HepG2 (cell line): ENCODE measurements around the gene SPSB1. TPM values are rescaled to one million over a fixed set of nuclear protein-coding genes. Genes with fewer than 3 reads are reported as not detected.

Source experiments
- ATAC-seq: fragments of 200-7000 bp; cut with Tn5 transposase; 3 replicates; pipeline ENCODE4 v1.9.1; 2020; ENCODE audit warnings: mild to moderate bottlenecking, moderate library complexity
- BruUV-seq: library from RNA; stranded (reverse); fragments of 400-500 nt; replicated peaks from 2 replicates; lab custom pipeline; 2021; lab: Mats Ljungman, UMichigan
- CTCF ChIA-PET: fragments of 300-600 bp; formaldehyde crosslinking; extraction: SDS; loops from one replicate; lab custom pipeline; 2021; ENCODE audit warnings: low total read pairs, inconsistent platforms, low intra/inter-chr PET ratio; lab: Yijun Ruan, JAX
- POLR2A ChIA-PET: fragments of 350-600 bp; sonication (Branson Sonifier 250); formaldehyde crosslinking; loops from one replicate; lab custom pipeline; 2020; ENCODE audit warnings: antibody characterized with exemption, inconsistent platforms; lab: Yijun Ruan, JAX
- DNase-seq: peaks from one replicate; pipeline ENCODE4 v3.0.0-alpha.2; 2015; ENCODE audit warnings: low spot score
- FAIRE-seq: peaks from 3 replicates; lab custom pipeline; 2011; peaks lifted over from hg19 to GRCh38; lab: Jason Lieb, UNC
- H2AFZ ChIP-seq: one replicate; pipeline ENCODE4 v1.6.1; 2011; ENCODE audit warnings: low read length, inconsistent platforms
- H3K27ac ChIP-seq: fragments of 300-600 bp; 3 replicates; pipeline ENCODE4 v1.8.0; 2011; ENCODE audit warnings: mixed run types, mild to moderate bottlenecking, mixed read lengths, low read length, inconsistent platforms; ENCODE audit not compliant: insufficient read depth; ENCODE audit errors: extremely low read length
- H3K27me3 ChIP-seq, 2 experiments: fragments of 200-600 bp in 1 of 2; 2 replicates in 1 of 2; 3 replicates in 1 of 2; pipeline versions ENCODE4 v1.6.0 to v1.8.0; 2011; ENCODE audit warnings: low read length in 2 of 2, mild to moderate bottlenecking in 2 of 2, moderate library complexity in 2 of 2, inconsistent platforms in 1 of 2; ENCODE audit not compliant: insufficient read depth in 2 of 2, control insufficient read depth in 1 of 2
- H3K36me3 ChIP-seq, 2 experiments: fragments of 200-600 bp in 1 of 2; replicated peaks in 1 of 2; 2 replicates in 1 of 2; 3 replicates in 1 of 2; pipeline versions ENCODE4 v1.5.1 to v1.8.0; 2011; ENCODE audit warnings: low read length in 2 of 2, inconsistent platforms in 1 of 2; ENCODE audit not compliant: insufficient read depth in 2 of 2, control insufficient read depth in 1 of 2
- H3K4me1 ChIP-seq: 2 replicates; pipeline ENCODE4 v1.5.1; 2012; ENCODE audit warnings: low read length, inconsistent platforms; ENCODE audit not compliant: insufficient read depth
- H3K4me2 ChIP-seq: 2 replicates; pipeline ENCODE4 v1.6.0; 2011; ENCODE audit warnings: low read depth, low read length, inconsistent platforms
- H3K4me3 ChIP-seq, 3 experiments: fragments of 200-600 bp in 1 of 3; sonication (generic), shearing (Covaris generic) in 1 of 3; replicated peaks in 1 of 3; 2 replicates each; pipeline ENCODE4 v1.5.1; 2011 to 2016; ENCODE audit warnings: low read length in 3 of 3, inconsistent platforms in 2 of 3, low read depth in 2 of 3, mild to moderate bottlenecking in 2 of 3, control low read depth in 1 of 3, mixed read lengths in 1 of 3; ENCODE audit not compliant: insufficient read depth in 1 of 3
- H3K79me2 ChIP-seq: one replicate; pipeline ENCODE4 v1.6.1; 2011; ENCODE audit warnings: low read length, inconsistent platforms; ENCODE audit not compliant: insufficient read depth
- H3K9ac ChIP-seq: 2 replicates; pipeline ENCODE4 v1.6.0; 2011; ENCODE audit warnings: mild to moderate bottlenecking, low read depth, low read length, inconsistent platforms; ENCODE audit not compliant: insufficient read depth
- H3K9me3 ChIP-seq: 2 replicates; pipeline ENCODE4 v1.5.1; 2012; ENCODE audit warnings: mild to moderate bottlenecking, low read length
- H4K20me1 ChIP-seq: 2 replicates; pipeline ENCODE4 v1.6.0; 2011; ENCODE audit warnings: inconsistent platforms, mild to moderate bottlenecking, low read length, moderate library complexity; ENCODE audit not compliant: insufficient read depth
- ARID2 ChIP-seq: sonication (generic); formaldehyde crosslinking; IDR thresholded peaks from 2 replicates; pipeline ENCODE4 v1.8.1; 2022; ENCODE audit warnings: mild to moderate bottlenecking, missing genetic modification reagents, borderline replicate concordance
- ERF ChIP-seq: IDR thresholded peaks from 2 replicates; pipeline ENCODE4 v1.6.1; 2018; ENCODE audit warnings: missing biosample characterization, missing genetic modification reagents
- GZF1 ChIP-seq: sonication (generic); formaldehyde crosslinking; IDR thresholded peaks from 2 replicates; pipeline ENCODE4 v1.5.1; 2020; ENCODE audit warnings: mild to moderate bottlenecking, missing genetic modification reagents
- IKZF1 ChIP-seq: fragments of 450-650 bp; IDR thresholded peaks from 2 replicates; pipeline ENCODE4 v1.7.1; 2016
- JUND ChIP-seq: sonication (generic); formaldehyde crosslinking; IDR thresholded peaks from 2 replicates; pipeline ENCODE4 v1.8.0; 2022; ENCODE audit warnings: mild to moderate bottlenecking, missing genetic modification reagents
- MED1 ChIP-seq: sonication (generic); formaldehyde crosslinking; IDR thresholded peaks from 2 replicates; pipeline ENCODE4 v1.4.0; 2020; ENCODE audit warnings: missing genetic modification reagents
- NR2C2 ChIP-seq: sonication (generic); formaldehyde crosslinking; IDR thresholded peaks from 2 replicates; pipeline ENCODE4 v1.4.0; 2020; ENCODE audit warnings: missing genetic modification reagents, mild to moderate bottlenecking, moderate library complexity, borderline replicate concordance
- RNF2 ChIP-seq: fragments of 450-650 bp; conservative IDR thresholded peaks from 2 replicates; pipeline ENCODE4 v1.6.1; 2016; ENCODE audit warnings: low read depth
- RXRB ChIP-seq: IDR thresholded peaks from 2 replicates; pipeline ENCODE4 v1.6.1; 2016; ENCODE audit warnings: borderline replicate concordance, missing genetic modification reagents, missing compliant biosample characterization
- WIZ ChIP-seq: sonication (generic); formaldehyde crosslinking; IDR thresholded peaks from 2 replicates; pipeline ENCODE4 v1.5.1; 2020; ENCODE audit warnings: mild to moderate bottlenecking, missing genetic modification reagents
- ZFAT ChIP-seq: sonication (generic); formaldehyde crosslinking; conservative IDR thresholded peaks from 2 replicates; pipeline ENCODE4 v1.8.1; 2023; ENCODE audit warnings: missing genetic modification reagents, inconsistent platforms
- ZFP36L1 ChIP-seq: sonication (generic); formaldehyde crosslinking; IDR thresholded peaks from 2 replicates; pipeline ENCODE4 v1.8.0; 2022; ENCODE audit warnings: mild to moderate bottlenecking, missing genetic modification reagents, moderate library complexity
- ZNF773 ChIP-seq: sonication (generic); formaldehyde crosslinking; IDR thresholded peaks from 2 replicates; pipeline ENCODE4 v1.4.0; 2020; ENCODE audit warnings: missing genetic modification reagents, borderline replicate concordance
- WGBS: methylation state at CpG from one replicate; pipeline ENCODE4 v1.1.6; 2017; ENCODE audit warnings: low lambda C conversion rate; 5-methylcytosine and 5-hydroxymethylcytosine counted together
- in situ Hi-C: cut with HindIII; loops from 2 replicates; pipeline ENCODE4 v1.10.0; 2017; ENCODE audit warnings: low pct_unique_long_range_greater_than_20kb; ENCODE audit not compliant: extremely low pct_ligation_motif_present
- intact Hi-C: fragments of 100-400 bp; cut with micrococcal nuclease; formaldehyde crosslinking; loops from one replicate; pipeline ENCODE4 v1.10.0; 2022; ENCODE audit not compliant: unreplicated experiment
- polyA plus RNA-seq, 8 experiments: library from polyadenylated mRNA; depleted of rRNA in 3 of 8; stranded (reverse) in 7 of 8; unstranded in 1 of 8; fragments of >200 nt; fragmentation: Illumina TruSeq in 4 of 8; extraction: Trizol in 4 of 8; gene quantifications; 2 replicates each; pipeline versions ENCODE4 v1.2.1 to v1.2.3, GENCODE V29; 2011 to 2016; ENCODE audit warnings: low read depth in 4 of 8, missing spikeins in 1 of 8, mixed read lengths in 1 of 8; ENCODE audit not compliant: insufficient read depth in 1 of 8
- total RNA-seq, 5 experiments: library from RNA; depleted of rRNA; stranded (reverse); fragments of >200 nt; fragmentation: Illumina TruSeq; extraction: Trizol; gene quantifications; 2 replicates each; pipeline ENCODE4 v1.2.3, GENCODE V29; 2016; ENCODE audit warnings: low read depth in 1 of 5
- TF ChIP-seq, protein P1 (sequence below): sonication (generic); formaldehyde crosslinking; IDR thresholded peaks from one replicate; pipeline ENCODE4 v1.5.1; 2020; ENCODE audit warnings: mild to moderate bottlenecking, missing genetic modification reagents; ENCODE audit errors: not compliant biosample characterization

SPSB1 gene
- total and polyA plus RNA-seq, 2 of the 13 experiments (the other 11 are each of a cell fraction or from before 2014, with no cell fraction given) = 5.0 to 8.0 TPM

- no peaks in the 10 kb centered on the region for H4K20me1 ChIP-seq
- TF ChIP-seq IKZF1 (no peak), GZF1 (CRISPR knock-in tag) (no peak), RXRB (CRISPR knock-in tag) (no peak), RNF2 (no peak), ZFP36L1 (CRISPR knock-in tag) (no peak), NR2C2 (CRISPR knock-in tag) (no peak), ZFAT (CRISPR knock-in tag) (no peak), ZNF773 (CRISPR knock-in tag) (no peak), MED1 (CRISPR knock-in tag) (no peak), WIZ (CRISPR knock-in tag) (no peak), ARID2 (CRISPR knock-in tag) (no peak), ERF (CRISPR knock-in tag) (no peak), JUND (CRISPR knock-in tag) (no peak)
- TF ChIP-seq, protein P1, sequence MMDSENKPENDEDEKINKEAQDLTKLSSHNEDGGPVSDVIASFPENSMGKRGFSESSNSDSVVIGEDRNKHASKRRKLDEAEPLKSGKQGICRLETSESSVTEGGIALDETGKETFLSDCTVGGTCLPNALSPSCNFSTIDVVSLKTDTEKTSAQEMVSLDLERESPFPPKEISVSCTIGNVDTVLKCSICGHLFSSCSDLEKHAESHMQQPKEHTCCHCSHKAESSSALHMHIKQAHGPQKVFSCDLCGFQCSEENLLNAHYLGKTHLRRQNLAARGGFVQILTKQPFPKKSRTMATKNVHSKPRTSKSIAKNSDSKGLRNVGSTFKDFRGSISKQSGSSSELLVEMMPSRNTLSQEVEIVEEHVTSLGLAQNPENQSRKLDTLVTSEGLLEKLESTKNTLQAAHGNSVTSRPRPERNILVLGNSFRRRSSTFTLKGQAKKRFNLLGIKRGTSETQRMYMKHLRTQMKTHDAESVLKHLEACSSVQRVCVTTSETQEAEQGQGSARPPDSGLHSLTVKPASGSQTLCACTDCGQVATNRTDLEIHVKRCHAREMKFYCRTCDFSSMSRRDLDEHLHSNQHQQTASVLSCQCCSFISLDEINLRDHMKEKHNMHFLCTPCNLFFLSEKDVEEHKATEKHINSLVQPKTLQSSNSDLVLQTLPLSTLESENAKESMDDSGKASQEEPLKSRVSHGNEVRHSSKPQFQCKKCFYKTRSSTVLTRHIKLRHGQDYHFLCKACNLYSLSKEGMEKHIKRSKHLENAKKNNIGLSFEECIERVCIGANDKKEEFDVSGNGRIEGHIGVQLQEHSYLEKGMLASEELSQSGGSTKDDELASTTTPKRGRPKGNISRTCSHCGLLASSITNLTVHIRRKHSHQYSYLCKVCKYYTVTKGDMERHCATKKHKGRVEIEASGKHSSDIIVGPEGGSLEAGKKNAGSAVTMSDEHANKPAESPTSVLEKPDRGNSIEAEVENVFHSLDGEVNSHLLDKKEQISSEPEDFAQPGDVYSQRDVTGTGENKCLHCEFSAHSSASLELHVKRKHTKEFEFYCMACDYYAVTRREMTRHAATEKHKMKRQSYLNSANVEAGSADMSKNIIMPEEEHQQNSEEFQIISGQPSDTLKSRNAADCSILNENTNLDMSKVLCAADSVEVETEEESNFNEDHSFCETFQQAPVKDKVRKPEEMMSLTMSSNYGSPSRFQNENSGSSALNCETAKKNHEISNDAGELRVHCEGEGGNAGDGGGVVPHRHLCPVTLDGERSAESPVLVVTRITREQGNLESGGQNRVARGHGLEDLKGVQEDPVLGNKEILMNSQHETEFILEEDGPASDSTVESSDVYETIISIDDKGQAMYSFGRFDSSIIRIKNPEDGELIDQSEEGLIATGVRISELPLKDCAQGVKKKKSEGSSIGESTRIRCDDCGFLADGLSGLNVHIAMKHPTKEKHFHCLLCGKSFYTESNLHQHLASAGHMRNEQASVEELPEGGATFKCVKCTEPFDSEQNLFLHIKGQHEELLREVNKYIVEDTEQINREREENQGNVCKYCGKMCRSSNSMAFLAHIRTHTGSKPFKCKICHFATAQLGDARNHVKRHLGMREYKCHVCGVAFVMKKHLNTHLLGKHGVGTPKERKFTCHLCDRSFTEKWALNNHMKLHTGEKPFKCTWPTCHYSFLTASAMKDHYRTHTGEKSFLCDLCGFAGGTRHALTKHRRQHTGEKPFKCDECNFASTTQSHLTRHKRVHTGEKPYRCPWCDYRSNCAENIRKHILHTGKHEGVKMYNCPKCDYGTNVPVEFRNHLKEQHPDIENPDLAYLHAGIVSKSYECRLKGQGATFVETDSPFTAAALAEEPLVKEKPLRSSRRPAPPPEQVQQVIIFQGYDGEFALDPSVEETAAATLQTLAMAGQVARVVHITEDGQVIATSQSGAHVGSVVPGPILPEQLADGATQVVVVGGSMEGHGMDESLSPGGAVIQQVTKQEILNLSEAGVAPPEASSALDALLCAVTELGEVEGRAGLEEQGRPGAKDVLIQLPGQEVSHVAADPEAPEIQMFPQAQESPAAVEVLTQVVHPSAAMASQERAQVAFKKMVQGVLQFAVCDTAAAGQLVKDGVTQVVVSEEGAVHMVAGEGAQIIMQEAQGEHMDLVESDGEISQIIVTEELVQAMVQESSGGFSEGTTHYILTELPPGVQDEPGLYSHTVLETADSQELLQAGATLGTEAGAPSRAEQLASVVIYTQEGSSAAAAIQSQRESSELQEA (CRISPR knock-in tag) = no peak
- TF ChIP-seq, all 625 proteins: peak for 0
- Histone ChIP-seq H3K27me3 (no peaks in the 10 kb centered on the region), H3K36me3 (no peaks in the 10 kb centered on the region), H3K4me3 (no peak overlapping the region), H3K4me1 (peaks cover 13% of the 10 kb centered on the region), H3K27ac (no peak overlapping the region), H3K4me2 (no peak overlapping the region), H3K9me3 (no peaks in the 10 kb centered on the region), H2AFZ (no peak overlapping the region), H3K79me2 (no peaks in the 10 kb centered on the region), H3K9ac (no peak overlapping the region)
- ATAC-seq (no peak), FAIRE-seq (no peak), DNase-seq (no peak)
- BruUV-seq = no TSS peak
- 82% methylated on average over 7 of the region's 8 CpGs for WGBS
- ChIA-PET POLR2A (no interaction called here), CTCF (no interaction called here)
- intact Hi-C loops = no loop called here
- in situ Hi-C loops = no loop called here
These were observed 75.7 kb downstream of the SPSB1 start for GRCh38 chr1:9368356-9368755.
